GM18951 (cell line): ENCODE measurements around the gene C2orf80.
"Not testable (repeated sequence)": the region's sequence is repeated elsewhere in the genome, so short reads cannot be mapped to it uniquely, and the experiment has no call there.

ENCODE experiments used
- POLR2A ChIP-seq: IDR thresholded peaks from 4 replicates; pipeline ENCODE4 v1.6.1; 2011; ENCODE audit warnings: mild to moderate bottlenecking; ENCODE audit not compliant: insufficient read length, insufficient read depth; ENCODE audit errors: extremely low read depth
- in situ Hi-C: fragments of 300-500 bp; cut with MboI; formaldehyde crosslinking; loops from one replicate; pipeline ENCODE4 v1.12.0; 2022; ENCODE audit warnings: low sequenced_read_pairs, mixed read lengths, inconsistent platforms; ENCODE audit not compliant: unreplicated experiment

C2orf80 gene

GRCh38 chr2:208136716-208137094, 53.1 kb downstream of the C2orf80 start:
- in situ Hi-C loops = no loop called here
- TF ChIP-seq POLR2A = no peak

GRCh38 chr2:208135794-208136715, 53.8 kb downstream of the C2orf80 start:
- TF ChIP-seq POLR2A = no peak
- in situ Hi-C loops = no loop called here

- in situ Hi-C loops = no loop called here
- no peak for TF ChIP-seq POLR2A
These were observed 54.8 kb downstream of the C2orf80 start for GRCh38 chr2:208134928-208135586.

GRCh38 chr2:208130712-208131110, 59.1 kb downstream of the C2orf80 start:
- in situ Hi-C loops = no loop called here
- no peak for TF ChIP-seq POLR2A

- in situ Hi-C loops = no loop called here
- no peak for TF ChIP-seq POLR2A
These were observed 59.8 kb downstream of the C2orf80 start, which contains the start of gene CRYGC for GRCh38 chr2:208129744-208130711. CRYGC (minus strand) TSS chr2:208129828; CDS start chr2:208129792, 36 bp downstream.

- no peak for TF ChIP-seq POLR2A
- in situ Hi-C loops = no loop called here
These were observed 61.7 kb downstream of the C2orf80 start for GRCh38 chr2:208128136-208128535.

- in situ Hi-C loops = no loop called here
- TF ChIP-seq POLR2A = no peak
These were observed 62.7 kb downstream of the C2orf80 start for GRCh38 chr2:208127090-208127489.

- in situ Hi-C loops = no loop called here
- TF ChIP-seq POLR2A = no peak
These were observed 64.6 kb downstream of the C2orf80 start for GRCh38 chr2:208125251-208125650.

GRCh38 chr2:208124013-208124715, 65.7 kb downstream of the C2orf80 start, which contains the start of gene CRYGD:
CRYGD (minus strand) TSS chr2:208124524; CDS start chr2:208124473, 51 bp downstream.
- in situ Hi-C loops = not testable (repeated sequence)

GRCh38 chr2:208122248-208122647, 67.6 kb downstream of the C2orf80 start:
- in situ Hi-C loops = no loop called here
- no peak for TF ChIP-seq POLR2A

- in situ Hi-C loops = no loop called here
- TF ChIP-seq POLR2A = no peak
These were observed 70.9 kb downstream of the C2orf80 start for GRCh38 chr2:208118918-208119317.

GRCh38 chr2:208117390-208117789, 72.4 kb downstream of the C2orf80 start:
- in situ Hi-C loops = not testable (repeated sequence)
